SK-N-SH treated with all-trans-retinoic acid at 6 μM for 48 hours (cell line): ENCODE measurements around the gene MAP3K2.

ENCODE experiments used
- BACH2 ChIP-seq: fragments of 250-450 bp; sonication (Bioruptor Pico); IDR thresholded peaks from 2 replicates; pipeline ENCODE4 v1.9.0; 2021; ENCODE audit warnings: mild to moderate bottlenecking, borderline replicate concordance
- CREB5 ChIP-seq: fragments of 250-450 bp; sonication (Bioruptor Pico); IDR thresholded peaks from 2 replicates; pipeline ENCODE4 v1.5.1; 2020; ENCODE audit warnings: low read depth, mild to moderate bottlenecking, moderate library complexity
- POU6F1 ChIP-seq: fragments of 250-450 bp; sonication (Bioruptor Pico); IDR thresholded peaks from 2 replicates; pipeline ENCODE4 v1.8.0; 2021; ENCODE audit warnings: low read depth, mild to moderate bottlenecking, moderate library complexity, borderline replicate concordance
- RARB ChIP-seq: fragments of 250-450 bp; sonication (Bioruptor Pico); IDR thresholded peaks from 2 replicates; pipeline ENCODE4 v1.8.0; 2021; ENCODE audit warnings: mild to moderate bottlenecking, moderate library complexity
- SNAI2 ChIP-seq: fragments of 250-450 bp; sonication (Bioruptor Pico); IDR thresholded peaks from 2 replicates; pipeline ENCODE4 v1.5.0; 2020; ENCODE audit warnings: mild to moderate bottlenecking, moderate library complexity
- TOX ChIP-seq: fragments of 250-450 bp; sonication (Bioruptor Pico); IDR thresholded peaks from 2 replicates; pipeline ENCODE4 v1.8.0; 2021; ENCODE audit warnings: mild to moderate bottlenecking, moderate library complexity, borderline replicate concordance
- ZFP30 ChIP-seq: fragments of 450-650 bp; formaldehyde crosslinking; IDR thresholded peaks from 2 replicates; pipeline ENCODE4 v1.5.0; 2022; ENCODE audit warnings: mild to moderate bottlenecking, moderate library complexity
- ZNF8 ChIP-seq: fragments of 450-650 bp; formaldehyde crosslinking; IDR thresholded peaks from 2 replicates; pipeline ENCODE4 v1.5.0; 2020; ENCODE audit warnings: mild to moderate bottlenecking, moderate library complexity

- TF ChIP-seq TOX (CRISPR knock-in tag) (no peak), RARB (no peak), BACH2 (CRISPR knock-in tag) (no peak), CREB5 (no peak), SNAI2 (no peak), ZFP30 (no peak), POU6F1 (no peak), ZNF8 (CRISPR knock-in tag) (no peak)
Measured at GRCh38 chr2:127406454-127406853, 18.7 kb upstream of the MAP3K2 start.
